Urinary bladder (tissue), 4 donors: ENCODE results near the gene SLC16A1. TPM values are rescaled to one million over a fixed set of nuclear protein-coding genes. Genes with fewer than 3 reads are reported as not detected.
"Not testable (repeated sequence)": the region's sequence is repeated elsewhere in the genome, so short reads cannot be mapped to it uniquely, and the experiment has no call there.

ENCODE experiments used
- DNase-seq: peaks from one replicate; pipeline ENCODE4 v3.0.0-alpha.2; 2015; ENCODE audit errors: extremely low spot score
- H3K27ac ChIP-seq: one replicate; pipeline ENCODE4 v1.5.1; 2013; ENCODE audit warnings: low read depth, mild to moderate bottlenecking, moderate library complexity
- H3K36me3 ChIP-seq: one replicate; pipeline ENCODE4 v1.6.1; 2013; ENCODE audit warnings: mild to moderate bottlenecking, moderate library complexity; ENCODE audit not compliant: insufficient read depth
- H3K4me1 ChIP-seq: one replicate; pipeline ENCODE4 v1.6.1; 2013; ENCODE audit warnings: mild to moderate bottlenecking, moderate library complexity; ENCODE audit not compliant: insufficient read depth
- H3K4me3 ChIP-seq: one replicate; pipeline ENCODE4 v1.5.1; 2013; ENCODE audit warnings: low read depth, low read length
- WGBS: extraction: QIAGEN DNeasy Blood & Tissue Kit; methylation state at CpG from one replicate; pipeline ENCODE4 v1.1.7; 2013; 5-methylcytosine and 5-hydroxymethylcytosine counted together
- polyA plus RNA-seq: library from polyadenylated mRNA; stranded (reverse); fragments of 200-250 nt; gene quantifications from one replicate; pipeline ENCODE4 v1.2.3, GENCODE V29; 2013
- total RNA-seq: library from RNA; depleted of rRNA; stranded (reverse); fragments of >200 nt; gene quantifications from one replicate; pipeline ENCODE4 v1.2.3, GENCODE V29; 2014
- donor health status: healthy with polysubstance abuse.
- donor health status: healthy.

SLC16A1 gene
- total and polyA plus RNA-seq, 2 donors: 40.2 to 67.6 TPM

- DNase-seq: no peak
- WGBS: 70% methylated on average over 6 of the region's 6 CpGs
- no peaks in the 10 kb centered on the region for H3K4me1 ChIP-seq
- no peak overlapping the region for H3K4me3 ChIP-seq
- H3K27ac ChIP-seq: no peak overlapping the region
- H3K36me3 ChIP-seq: no peaks in the 10 kb centered on the region
Measured at GRCh38 chr1:112983537-112984131, 27.6 kb upstream of the SLC16A1 start.

GRCh38 chr1:112982853-112983536, 27.0 kb upstream of the SLC16A1 start:
- no peak for DNase-seq
- Histone ChIP-seq H3K4me3 (no peak overlapping the region), H3K27ac (no peak overlapping the region), H3K36me3 (no peaks in the 10 kb centered on the region), H3K4me1 (no peaks in the 10 kb centered on the region)
- WGBS: 53% methylated on average over 5 of the region's 5 CpGs

GRCh38 chr1:112982328-112982727, 26.3 kb upstream of the SLC16A1 start:
- 89% methylated on average over 2 of the region's 2 CpGs for WGBS
- no peak overlapping the region for H3K4me3 ChIP-seq
- no peak overlapping the region for H3K27ac ChIP-seq
- DNase-seq: no peak
- no peaks in the 10 kb centered on the region for H3K36me3 ChIP-seq
- no peaks in the 10 kb centered on the region for H3K4me1 ChIP-seq

- H3K4me1 ChIP-seq, DNase-seq, H3K4me3 ChIP-seq, H3K27ac ChIP-seq, H3K36me3 ChIP-seq: not testable (repeated sequence)
- WGBS: 94% methylated on average over 8 of the region's 8 CpGs
Measured at GRCh38 chr1:112981834-112982233, 25.8 kb upstream of the SLC16A1 start.

GRCh38 chr1:112981426-112981825, 25.4 kb upstream of the SLC16A1 start:
- Histone ChIP-seq H3K36me3 (no peaks in the 10 kb centered on the region), H3K4me3 (no peak overlapping the region), H3K4me1 (no peaks in the 10 kb centered on the region), H3K27ac (no peak overlapping the region)
- no peak for DNase-seq
- 96% methylated on average over 1 of the region's 1 CpG for WGBS

GRCh38 chr1:112975336-112975735, 19.3 kb upstream of the SLC16A1 start:
- no peak overlapping the region for H3K27ac ChIP-seq
- H3K36me3 ChIP-seq: no peaks in the 10 kb centered on the region
- 63% methylated on average over 5 of the region's 5 CpGs for WGBS
- no peak overlapping the region for H3K4me3 ChIP-seq
- DNase-seq: no peak
- no peaks in the 10 kb centered on the region for H3K4me1 ChIP-seq

- H3K36me3 ChIP-seq: no peaks in the 10 kb centered on the region
- no peak overlapping the region for H3K4me3 ChIP-seq
- no peak overlapping the region for H3K27ac ChIP-seq
- DNase-seq: no peak
- no peaks in the 10 kb centered on the region for H3K4me1 ChIP-seq
- 51% methylated on average over 1 of the region's 1 CpG for WGBS
Measured at GRCh38 chr1:112974646-112975045, 18.6 kb upstream of the SLC16A1 start.

GRCh38 chr1:112973788-112974187, 17.8 kb upstream of the SLC16A1 start:
- no peak overlapping the region for H3K4me3 ChIP-seq
- DNase-seq: no peak
- no peaks in the 10 kb centered on the region for H3K36me3 ChIP-seq
- WGBS: 100% methylated on average over 1 of the region's 1 CpG
- H3K27ac ChIP-seq: no peak overlapping the region
- no peaks in the 10 kb centered on the region for H3K4me1 ChIP-seq

GRCh38 chr1:112971006-112971405, 15.0 kb upstream of the SLC16A1 start:
- Histone ChIP-seq H3K4me3 (no peak overlapping the region), H3K27ac (no peak overlapping the region), H3K4me1 (no peaks in the 10 kb centered on the region), H3K36me3 (no peaks in the 10 kb centered on the region)
- DNase-seq: no peak
- 77% methylated on average over 1 of the region's 1 CpG for WGBS

GRCh38 chr1:112964347-112964746, 8.4 kb upstream of the SLC16A1 start:
- WGBS: 87% methylated on average over 4 of the region's 4 CpGs
- DNase-seq: no peak
- Histone ChIP-seq H3K4me3 (no peak overlapping the region), H3K4me1 (no peaks in the 10 kb centered on the region), H3K36me3 (peaks cover 3% of the 10 kb centered on the region), H3K27ac (no peak overlapping the region)

- no peaks in the 10 kb centered on the region for H3K4me1 ChIP-seq
- H3K4me3 ChIP-seq: no peak overlapping the region
- DNase-seq: no peak
- WGBS: 98% methylated on average over 4 of the region's 4 CpGs
- no peak overlapping the region for H3K27ac ChIP-seq
- H3K36me3 ChIP-seq: peaks cover 3% of the 10 kb centered on the region
Measured at GRCh38 chr1:112961072-112961471, 5.1 kb upstream of the SLC16A1 start.

- Histone ChIP-seq H3K27ac (no peak overlapping the region), H3K4me1 (no peaks in the 10 kb centered on the region), H3K4me3 (no peak overlapping the region), H3K36me3 (peaks cover 3% of the 10 kb centered on the region)
- WGBS: 84% methylated on average over 3 of the region's 3 CpGs
- DNase-seq: no peak
Measured at GRCh38 chr1:112960384-112960783, 4.4 kb upstream of the SLC16A1 start.

GRCh38 chr1:112958236-112958635, 2.2 kb upstream of the SLC16A1 start:
- H3K4me3 ChIP-seq, DNase-seq, H3K36me3 ChIP-seq, H3K27ac ChIP-seq, H3K4me1 ChIP-seq: not testable (repeated sequence)
- 57% methylated on average over 7 of the region's 7 CpGs for WGBS

- H3K4me1 ChIP-seq: peaks cover 2% of the 10 kb centered on the region
- peak overlapping the region; percentile 79 for H3K27ac ChIP-seq
- H3K4me3 ChIP-seq: peak overlapping the region; percentile 54
- DNase-seq: no peak
- H3K36me3 ChIP-seq: no peaks in the 10 kb centered on the region
- 14% methylated on average over 11 of the region's 11 CpGs for WGBS
Measured at GRCh38 chr1:112957133-112957812, 1.3 kb upstream of the SLC16A1 start.
